Right lobe of liver (tissue), 6 donors: Measurements from ENCODE around the gene ANKLE1. TPM values are rescaled to one million over a fixed set of nuclear protein-coding genes. Genes with fewer than 3 reads are reported as not detected.

ENCODE experiments used
- ATAC-seq, 4 donors: fragments of 200-7000 bp; cut with Tn5 transposase; one replicate each; pipeline ENCODE4 v1.9.1; 2020; ENCODE audit warnings: mild to moderate bottlenecking in 4 of 4, moderate library complexity in 4 of 4
- DNase-seq, 3 donors: peaks; one replicate each; pipeline ENCODE4 v3.0.0-alpha.2; 2020
- H3K27ac ChIP-seq, 3 donors: fragments of 200-600 bp; one replicate each; pipeline ENCODE4 v1.8.0; 2022
- H3K27me3 ChIP-seq, 2 donors: fragments of 200-600 bp; one replicate each; pipeline ENCODE4 v1.8.0; 2022
- H3K36me3 ChIP-seq, 4 donors: fragments of 200-600 bp; sonication (generic) in 1 of 4; one replicate each; pipeline versions ENCODE4 v1.5.1 to v1.8.0; 2017 to 2022; ENCODE audit warnings: control low read depth in 1 of 4
- H3K4me1 ChIP-seq, 4 donors: fragments of 200-600 bp; sonication (generic) in 1 of 4; one replicate each; pipeline versions ENCODE4 v1.5.1 to v1.8.0; 2017 to 2022; ENCODE audit warnings: control low read depth in 1 of 4
- H3K4me3 ChIP-seq, 3 donors: fragments of 200-600 bp; one replicate each; pipeline ENCODE4 v1.8.0; 2022
- H3K9me3 ChIP-seq, 4 donors: fragments of 200-600 bp; sonication (generic) in 1 of 4; one replicate each; pipeline versions ENCODE4 v1.5.1 to v1.8.0; 2017 to 2022; ENCODE audit warnings: control low read depth in 1 of 4
- POLR2A ChIP-seq: fragments of 450-650 bp; IDR thresholded peaks from one replicate; pipeline ENCODE4 v1.6.1; 2017; ENCODE audit warnings: antibody characterized with exemption, mild to moderate bottlenecking
- WGBS: methylation state at CpG from one replicate; pipeline ENCODE4 v1.1.6; 2018; ENCODE audit warnings: low coverage, low lambda C conversion rate; ENCODE audit not compliant: insufficient coverage; ENCODE audit errors: missing lambda C conversion rate; 5-methylcytosine and 5-hydroxymethylcytosine counted together
- intact Hi-C, 2 donors: fragments of 100-400 bp; cut with DNase I; formaldehyde crosslinking; loops; one replicate each; pipeline versions ENCODE4 v1.11.2 to v1.14.1; 2022
- total RNA-seq, 6 experiments: library from RNA; depleted of rRNA in 2 of 6; stranded (reverse); fragments of >200 nt in 2 of 6; fragmentation: NEBNext Ultra II Directional in 3 of 6; extraction: Animal tissue kit (Norgen Biotek cat#: 25700) in 3 of 6; gene quantifications; one replicate each; pipeline versions ENCODE4 v1.1.0 to v1.2.4, GENCODE V29; 2016 to 2023
- TF ChIP-seq, protein P1 (sequence below), 4 donors: fragments of 200-600 bp in 3 of 4; fragments of 450-650 bp in 1 of 4; IDR thresholded peaks; one replicate each; pipeline versions ENCODE4 v1.5.1 to v1.8.0; 2016 to 2022; ENCODE audit warnings: antibody characterized with exemption in 4 of 4, mild to moderate bottlenecking in 2 of 4
- donor health status: DM: no; HTN: yes; CAD: no.
- donor health status: DM: no; HTN: no; CAD: no.
- donor health status: DM: no; HTN: no; CAD: no.
- donor health status: DM: no; HTN: yes; CAD: no.
- donor health status: DM: no; HTN: yes; CAD: no.

ANKLE1 gene
- total RNA-seq, 6 experiments from 2014 or later = 0.06 to 0.65 (median 0.37) TPM

DNA sequence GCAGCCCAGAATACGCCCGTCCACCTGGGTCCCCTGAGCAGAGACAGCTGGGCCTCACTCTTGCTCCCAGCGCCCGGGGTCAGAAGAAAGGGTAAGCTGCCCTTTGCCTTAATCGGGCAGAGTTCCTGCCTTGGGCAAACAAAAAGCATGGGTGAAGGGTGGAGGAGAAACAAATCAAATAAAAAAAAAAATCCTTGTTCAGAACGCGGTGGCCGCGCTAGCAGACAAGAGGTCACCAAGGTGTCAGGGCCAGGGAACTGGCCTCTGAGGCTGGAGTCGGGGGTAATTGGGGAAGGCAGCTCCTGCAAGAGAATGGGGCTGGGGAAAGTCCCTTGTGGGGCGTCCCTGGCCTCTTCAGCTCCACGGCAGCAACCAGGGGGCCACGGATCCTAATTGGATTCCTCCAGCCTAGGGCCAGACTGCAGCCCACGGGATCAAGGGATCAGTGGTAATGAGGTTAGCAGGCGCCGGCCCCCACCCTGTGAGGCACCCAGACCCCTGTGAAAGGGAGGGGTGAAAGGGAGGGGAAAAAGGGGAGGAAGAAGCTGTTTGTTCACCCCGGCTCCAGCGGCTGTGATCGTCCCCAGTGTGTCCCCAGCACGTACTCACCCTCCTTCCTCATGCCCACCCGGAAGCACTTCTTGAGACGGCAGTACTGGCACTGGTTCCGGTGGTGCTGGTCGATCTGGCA, 41.5 kb upstream of the ANKLE1 start:
- no peaks in the 10 kb centered on the region for H3K27me3 ChIP-seq
- H3K9me3 ChIP-seq = no peaks in the 10 kb centered on the region
- ATAC-seq (peak; percentile 18 to 53 (median 32)), DNase-seq (peak in 2 of 3 donors; percentile 77 to 81)
- intact Hi-C loops = no loop called here
- TF ChIP-seq, protein P1, sequence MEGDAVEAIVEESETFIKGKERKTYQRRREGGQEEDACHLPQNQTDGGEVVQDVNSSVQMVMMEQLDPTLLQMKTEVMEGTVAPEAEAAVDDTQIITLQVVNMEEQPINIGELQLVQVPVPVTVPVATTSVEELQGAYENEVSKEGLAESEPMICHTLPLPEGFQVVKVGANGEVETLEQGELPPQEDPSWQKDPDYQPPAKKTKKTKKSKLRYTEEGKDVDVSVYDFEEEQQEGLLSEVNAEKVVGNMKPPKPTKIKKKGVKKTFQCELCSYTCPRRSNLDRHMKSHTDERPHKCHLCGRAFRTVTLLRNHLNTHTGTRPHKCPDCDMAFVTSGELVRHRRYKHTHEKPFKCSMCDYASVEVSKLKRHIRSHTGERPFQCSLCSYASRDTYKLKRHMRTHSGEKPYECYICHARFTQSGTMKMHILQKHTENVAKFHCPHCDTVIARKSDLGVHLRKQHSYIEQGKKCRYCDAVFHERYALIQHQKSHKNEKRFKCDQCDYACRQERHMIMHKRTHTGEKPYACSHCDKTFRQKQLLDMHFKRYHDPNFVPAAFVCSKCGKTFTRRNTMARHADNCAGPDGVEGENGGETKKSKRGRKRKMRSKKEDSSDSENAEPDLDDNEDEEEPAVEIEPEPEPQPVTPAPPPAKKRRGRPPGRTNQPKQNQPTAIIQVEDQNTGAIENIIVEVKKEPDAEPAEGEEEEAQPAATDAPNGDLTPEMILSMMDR (IDR thresholded peaks at IDR 0.05) = no peak
- TF ChIP-seq POLR2A = no peak
- peaks cover 0 to 63% (median 22%) of the 10 kb centered on the region in 4 donors for H3K4me1 ChIP-seq
- peaks cover 0 to 8% (median 4%) of the 10 kb centered on the region in 4 donors for H3K36me3 ChIP-seq
- 20% methylated on average over 17 of the region's 24 CpGs for WGBS
- peak overlapping the region in 2 of 3 donors; percentile 11 to 81 for H3K27ac ChIP-seq
- H3K4me3 ChIP-seq = peak overlapping the region in 2 of 3 donors; percentile 31 to 36

DNA sequence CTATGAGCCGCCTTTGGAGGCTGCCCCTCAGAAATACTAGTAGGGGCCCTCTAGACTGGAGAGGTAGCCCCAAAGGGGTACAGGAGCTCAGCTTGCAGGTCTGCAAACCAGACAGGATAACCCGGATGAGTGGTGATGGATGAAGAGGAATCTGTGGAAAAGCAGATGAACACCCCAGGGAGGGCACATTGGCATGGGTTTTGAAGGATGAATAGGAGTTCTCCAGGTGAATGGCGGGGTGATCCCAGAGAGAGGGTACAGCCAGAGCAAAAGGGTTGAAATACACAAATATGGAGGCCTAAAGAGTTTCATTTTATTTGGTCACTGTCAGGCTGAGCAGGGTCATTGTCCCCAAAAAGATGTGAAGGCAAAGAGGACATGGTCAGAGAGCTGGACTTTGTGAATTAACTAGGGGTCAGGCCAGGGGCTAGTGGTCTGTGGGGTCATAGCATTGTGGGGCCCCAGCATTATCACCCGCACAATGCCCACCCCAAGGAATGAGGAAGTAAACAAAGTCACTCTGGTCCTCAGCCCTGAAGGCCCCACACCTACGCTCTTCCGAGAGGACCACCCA, 40.8 kb upstream of the ANKLE1 start:
- intact Hi-C loops = no loop called here
- H3K36me3 ChIP-seq = peaks cover 0 to 8% (median 2%) of the 10 kb centered on the region in 4 donors
- no peaks in the 10 kb centered on the region for H3K27me3 ChIP-seq
- DNase-seq (no peak), ATAC-seq (no peak)
- H3K4me3 ChIP-seq = peak overlapping the region in 2 of 3 donors; percentile 31 to 96
- no peaks in the 10 kb centered on the region for H3K9me3 ChIP-seq
- peak overlapping the region in 1 of 3 donors; percentile 81 for H3K27ac ChIP-seq
- no peak for TF ChIP-seq POLR2A
- TF ChIP-seq, protein P1 (IDR thresholded peaks at IDR 0.05) = no peak
- 40% methylated on average over 2 of the region's 6 CpGs for WGBS
- H3K4me1 ChIP-seq = peaks cover 0 to 62% (median 22%) of the 10 kb centered on the region in 4 donors

DNA sequence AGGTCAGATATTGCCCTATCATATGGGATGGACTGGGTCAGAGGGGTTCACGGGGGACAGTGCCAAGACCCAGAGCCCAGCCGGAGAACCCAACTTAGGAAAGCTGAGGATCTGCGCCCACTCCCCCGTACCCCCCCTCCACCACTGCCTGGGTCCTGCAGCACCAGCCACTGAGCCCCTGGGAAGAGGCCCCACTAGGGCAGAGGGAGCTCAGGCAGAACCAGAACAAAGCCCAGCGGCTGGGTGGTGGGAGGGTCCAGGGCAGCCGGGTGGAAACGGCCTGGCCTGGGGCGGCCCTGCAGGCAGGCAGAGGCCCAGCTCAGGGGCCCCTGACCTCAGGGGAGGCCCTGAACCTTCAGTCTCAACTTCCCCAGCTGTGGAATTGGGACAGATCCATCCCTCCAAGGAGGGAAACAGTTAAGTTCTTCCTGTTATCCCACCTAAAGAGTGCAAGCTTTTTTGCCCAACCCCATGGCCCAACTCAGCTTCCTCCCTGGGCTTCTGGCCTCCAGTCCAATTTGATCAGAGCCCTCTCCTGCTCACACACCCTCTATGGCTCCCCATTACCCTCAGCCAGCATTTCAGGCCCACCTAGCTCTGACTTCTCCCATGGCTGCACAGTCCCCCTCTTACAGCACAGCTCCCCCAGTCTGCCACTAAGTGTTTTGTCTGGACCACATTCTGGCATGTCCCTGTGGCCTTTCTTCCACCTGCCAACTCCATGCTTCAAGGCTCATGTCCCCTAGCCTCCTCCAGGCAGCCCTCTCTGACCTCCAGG, 39.1 kb upstream of the ANKLE1 start:
- peak overlapping the region; percentile 83 to 97 (median 96) for H3K4me3 ChIP-seq
- peaks cover 0 to 61% (median 27%) of the 10 kb centered on the region in 4 donors for H3K4me1 ChIP-seq
- 40% methylated on average over 2 of the region's 8 CpGs for WGBS
- intact Hi-C loops = no loop called here
- ATAC-seq = no peak
- H3K27me3 ChIP-seq = no peaks in the 10 kb centered on the region
- TF ChIP-seq POLR2A = no peak
- TF ChIP-seq, protein P1 (IDR thresholded peaks at IDR 0.05) = no peak
- H3K27ac ChIP-seq = peak overlapping the region in 2 of 3 donors; percentile 37 to 81
- DNase-seq = no peak
- peaks cover 0 to 7% (median 2%) of the 10 kb centered on the region in 4 donors for H3K36me3 ChIP-seq
- H3K9me3 ChIP-seq = no peaks in the 10 kb centered on the region

DNA sequence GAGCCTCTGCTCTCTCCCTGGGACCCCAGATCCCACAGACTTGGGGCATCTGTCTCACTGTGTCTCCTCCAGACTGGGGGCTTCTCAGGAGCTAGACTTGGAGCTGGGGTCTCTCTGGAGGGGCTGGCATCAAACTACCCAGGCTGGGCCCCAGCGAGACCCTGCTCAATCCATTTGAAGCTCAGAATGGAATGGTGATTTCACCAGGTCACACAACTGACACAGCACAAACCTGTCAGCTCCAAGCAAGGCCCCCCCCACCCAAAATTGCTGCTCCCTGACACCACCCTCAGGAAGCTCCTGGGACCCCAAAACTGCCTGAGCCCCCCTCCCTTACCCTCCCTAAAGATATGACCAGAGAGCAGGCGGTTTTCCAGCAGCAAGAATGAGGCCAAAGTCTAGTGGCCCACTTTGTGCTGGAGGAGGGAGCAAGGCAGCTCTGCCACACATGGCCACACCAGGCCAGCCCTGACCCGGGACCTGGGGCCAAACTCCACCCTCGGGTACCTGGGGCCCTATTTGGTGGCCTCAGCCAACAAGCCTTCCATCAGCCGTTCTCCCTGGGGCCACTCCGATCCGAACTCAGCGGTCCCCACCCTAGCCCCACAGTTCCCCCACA, 38.4 kb upstream of the ANKLE1 start:
- Histone ChIP-seq H3K4me1 (peaks cover 0 to 61% (median 26%) of the 10 kb centered on the region in 4 donors), H3K9me3 (no peaks in the 10 kb centered on the region), H3K4me3 (peak overlapping the region; percentile 83 to 97 (median 96)), H3K36me3 (peaks cover 0 to 1% (median 0%) of the 10 kb centered on the region in 4 donors), H3K27ac (peak overlapping the region; percentile 37 to 83 (median 81)), H3K27me3 (no peaks in the 10 kb centered on the region)
- DNase-seq (peak; percentile 84 to 96 (median 94)), ATAC-seq (peak; percentile 56 to 73 (median 60))
- no peak for TF ChIP-seq POLR2A
- TF ChIP-seq, protein P1 (IDR thresholded peaks at IDR 0.05) = no peak
- intact Hi-C loops = no loop called here
- no CpG with 5 or more reads among the region's 8 CpGs for WGBS
